Esophagus squamous epithelium (tissue), 5 donors: ENCODE results near the gene RNF207. TPM values are rescaled to one million over a fixed set of nuclear protein-coding genes. Genes with fewer than 3 reads are reported as not detected.

Source experiments
- DNase-seq: peaks from one replicate; lab custom pipeline; 2025; lab: John Stamatoyannopoulos, UW
- H3K27ac ChIP-seq, 4 donors: fragments of 200-600 bp; sonication (generic); one replicate each; pipeline ENCODE4 v1.5.1; 2016 to 2019; ENCODE audit warnings: mild to moderate bottlenecking in 1 of 4
- H3K27me3 ChIP-seq, 4 donors: fragments of 200-600 bp; sonication (generic); 1 replicate in 3 of 4; 2 replicates in 1 of 4; pipeline versions ENCODE4 v1.5.1 to v1.6.0; 2017 to 2021; ENCODE audit warnings: antibody characterized with exemption in 1 of 4
- H3K36me3 ChIP-seq, 3 donors: fragments of 200-600 bp; sonication (generic); one replicate each; pipeline ENCODE4 v1.5.1; 2016 to 2019
- H3K4me1 ChIP-seq, 3 donors: fragments of 200-600 bp; sonication (generic); one replicate each; pipeline ENCODE4 v1.5.1; 2017 to 2019
- H3K4me3 ChIP-seq, 4 donors: fragments of 200-600 bp; sonication (generic); 1 replicate in 3 of 4; 2 replicates in 1 of 4; pipeline ENCODE4 v1.5.1; 2016 to 2019; ENCODE audit warnings: mild to moderate bottlenecking in 2 of 4, moderate library complexity in 1 of 4
- H3K9me3 ChIP-seq, 3 donors: fragments of 200-600 bp; sonication (generic); one replicate each; pipeline ENCODE4 v1.5.1; 2016 to 2019
- POLR2A ChIP-seq, 4 donors: fragments of 450-650 bp; IDR thresholded peaks; one replicate each; pipeline ENCODE4 v1.6.1; 2017; ENCODE audit warnings: antibody characterized with exemption in 4 of 4, mild to moderate bottlenecking in 4 of 4, moderate library complexity in 3 of 4
- WGBS, 2 donors: methylation state at CpG; one replicate each; pipeline ENCODE4 v1.1.5; 2018; 5-methylcytosine and 5-hydroxymethylcytosine counted together
- intact Hi-C: fragments of 100-400 bp; cut with DNase I; formaldehyde crosslinking; loops from one replicate; pipeline ENCODE4 v1.15.0; 2022
- total RNA-seq, 4 donors: library from RNA; depleted of rRNA; stranded (reverse); fragments of >200 nt; gene quantifications; one replicate each; pipeline ENCODE4 v1.1.0, GENCODE V29; 2016
- TF ChIP-seq, protein P1 (sequence below), 6 experiments: fragments of 450-650 bp in 4 of 6; fragments of 200-600 bp in 2 of 6; sonication (generic) in 2 of 6; IDR thresholded peaks; one replicate each; pipeline ENCODE4 v1.5.1; 2016 to 2019; ENCODE audit warnings: antibody characterized with exemption in 6 of 6, mild to moderate bottlenecking in 4 of 6, moderate library complexity in 4 of 6
- donor health status: DM: yes; HTN: yes; CAD: no.

RNF207 gene
- total RNA-seq, 4 donors from 2014 or later, result 6.6 to 43.3 (median 23.3) TPM

DNA sequence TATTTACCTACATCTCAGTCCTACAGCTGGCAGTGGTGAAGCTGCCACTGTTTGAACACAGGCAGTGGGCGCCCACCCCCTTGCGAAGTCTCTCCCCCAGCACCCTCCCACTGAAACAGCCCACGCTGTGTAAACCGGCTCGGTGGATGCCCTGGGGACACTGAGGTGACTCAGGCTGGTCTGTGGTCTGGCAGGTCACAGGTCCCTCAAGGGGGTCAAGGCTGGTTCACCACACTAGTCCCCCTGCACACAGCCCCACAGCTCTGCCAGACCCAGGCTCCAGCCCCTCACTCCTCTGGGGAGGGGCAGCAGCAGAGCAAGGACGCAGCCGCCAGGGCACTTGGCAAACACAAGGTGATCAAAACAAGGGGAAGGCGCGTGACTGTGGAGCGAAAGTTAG is 33.4 kb upstream of the RNF207 start:
- intact Hi-C loops, result no loop called here
- no peaks in the 10 kb centered on the region for H3K36me3 ChIP-seq
- DNase-seq, result no peak
- no peak for TF ChIP-seq POLR2A (IDR thresholded peaks at IDR 0.05)
- TF ChIP-seq, protein P1, sequence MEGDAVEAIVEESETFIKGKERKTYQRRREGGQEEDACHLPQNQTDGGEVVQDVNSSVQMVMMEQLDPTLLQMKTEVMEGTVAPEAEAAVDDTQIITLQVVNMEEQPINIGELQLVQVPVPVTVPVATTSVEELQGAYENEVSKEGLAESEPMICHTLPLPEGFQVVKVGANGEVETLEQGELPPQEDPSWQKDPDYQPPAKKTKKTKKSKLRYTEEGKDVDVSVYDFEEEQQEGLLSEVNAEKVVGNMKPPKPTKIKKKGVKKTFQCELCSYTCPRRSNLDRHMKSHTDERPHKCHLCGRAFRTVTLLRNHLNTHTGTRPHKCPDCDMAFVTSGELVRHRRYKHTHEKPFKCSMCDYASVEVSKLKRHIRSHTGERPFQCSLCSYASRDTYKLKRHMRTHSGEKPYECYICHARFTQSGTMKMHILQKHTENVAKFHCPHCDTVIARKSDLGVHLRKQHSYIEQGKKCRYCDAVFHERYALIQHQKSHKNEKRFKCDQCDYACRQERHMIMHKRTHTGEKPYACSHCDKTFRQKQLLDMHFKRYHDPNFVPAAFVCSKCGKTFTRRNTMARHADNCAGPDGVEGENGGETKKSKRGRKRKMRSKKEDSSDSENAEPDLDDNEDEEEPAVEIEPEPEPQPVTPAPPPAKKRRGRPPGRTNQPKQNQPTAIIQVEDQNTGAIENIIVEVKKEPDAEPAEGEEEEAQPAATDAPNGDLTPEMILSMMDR (IDR thresholded peaks at IDR 0.05), result no peak
- no peak overlapping the region for H3K27ac ChIP-seq
- no peak overlapping the region for H3K4me3 ChIP-seq
- peaks cover 0 to 93% (median 1%) of the 10 kb centered on the region in 4 donors for H3K27me3 ChIP-seq
- no peaks in the 10 kb centered on the region for H3K9me3 ChIP-seq
- 70 to 73% methylated on average over 5 of the region's 10 CpGs for WGBS, 2 donors
- peaks cover 0 to 5% (median 0%) of the 10 kb centered on the region in 3 donors for H3K4me1 ChIP-seq

DNA sequence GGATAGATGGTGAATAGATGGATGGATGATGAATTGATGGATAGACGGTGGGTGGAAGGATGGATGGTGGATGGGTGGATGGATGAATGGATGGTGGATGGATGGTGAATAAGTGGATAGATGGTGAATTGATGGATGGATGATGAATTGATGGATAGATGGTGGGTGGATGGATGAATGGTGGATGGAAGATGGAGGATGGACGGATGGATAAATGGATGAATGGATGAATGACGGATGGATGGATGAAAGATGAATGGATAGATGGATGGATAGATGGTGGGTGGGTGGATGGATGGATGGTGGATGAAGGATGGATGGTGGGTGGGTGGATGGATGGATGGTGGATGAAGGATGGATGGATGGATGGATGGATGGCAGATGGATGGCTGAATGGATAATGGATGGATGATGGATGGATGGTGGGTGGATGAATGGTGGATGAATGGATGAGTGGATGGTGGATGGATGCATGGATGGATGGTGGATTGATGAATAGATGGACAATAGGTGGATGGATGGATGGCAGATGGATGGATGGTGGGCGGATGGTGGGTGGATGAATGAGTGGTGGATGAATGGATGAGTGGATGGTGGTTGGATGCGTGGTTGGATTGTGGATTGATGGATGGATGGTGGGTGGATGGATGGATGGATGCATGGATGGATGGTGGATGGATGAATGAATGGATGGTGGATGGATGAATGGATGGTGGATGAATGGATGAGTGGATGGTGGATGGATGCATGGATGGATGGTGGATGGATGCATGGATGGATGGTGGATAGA is 31.1 kb upstream of the RNF207 start:
- Histone ChIP-seq H3K27ac (no peak overlapping the region), H3K9me3 (no peaks in the 10 kb centered on the region), H3K4me3 (no peak overlapping the region), H3K4me1 (peaks cover 7 to 20% (median 14%) of the 10 kb centered on the region in 3 donors), H3K27me3 (peaks cover 3 to 93% (median 14%) of the 10 kb centered on the region in 4 donors), H3K36me3 (no peaks in the 10 kb centered on the region)
- intact Hi-C loops, result no loop called here
- TF ChIP-seq, protein P1 (IDR thresholded peaks at IDR 0.05), result no peak
- TF ChIP-seq POLR2A (IDR thresholded peaks at IDR 0.05), result no peak
- DNase-seq, result no peak
- WGBS, 2 donors, result 79 to 90% methylated on average over 5 of the region's 5 CpGs

DNA sequence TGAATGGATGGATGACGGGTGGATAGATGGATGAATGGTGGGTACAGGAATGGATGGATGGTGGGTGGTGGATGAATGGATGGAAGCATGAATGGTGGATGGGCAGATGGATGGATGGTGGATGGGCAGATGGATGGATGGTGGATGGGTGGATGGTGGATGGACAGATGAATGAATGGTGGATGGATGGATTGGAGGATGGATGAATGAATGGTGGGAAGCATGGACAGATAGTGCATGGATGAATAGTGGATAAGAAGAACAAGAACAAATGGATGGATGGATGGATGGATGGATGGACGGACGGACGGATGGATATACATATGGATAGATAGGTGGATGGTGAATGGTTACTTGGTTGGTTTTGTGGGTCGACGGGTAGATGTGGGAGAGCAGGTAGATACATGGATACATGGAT is 30.5 kb upstream of the RNF207 start:
- H3K9me3 ChIP-seq, result no peaks in the 10 kb centered on the region
- peaks cover 3 to 93% (median 14%) of the 10 kb centered on the region in 4 donors for H3K27me3 ChIP-seq
- no peaks in the 10 kb centered on the region for H3K36me3 ChIP-seq
- TF ChIP-seq POLR2A (IDR thresholded peaks at IDR 0.05), result no peak
- TF ChIP-seq, protein P1 (IDR thresholded peaks at IDR 0.05), result no peak
- H3K4me3 ChIP-seq, result no peak overlapping the region
- 90 to 94% methylated on average over 6 of the region's 6 CpGs for WGBS, 2 donors
- DNase-seq, result no peak
- H3K27ac ChIP-seq, result no peak overlapping the region
- intact Hi-C loops, result no loop called here
- H3K4me1 ChIP-seq, result peaks cover 7 to 26% (median 21%) of the 10 kb centered on the region in 3 donors

DNA sequence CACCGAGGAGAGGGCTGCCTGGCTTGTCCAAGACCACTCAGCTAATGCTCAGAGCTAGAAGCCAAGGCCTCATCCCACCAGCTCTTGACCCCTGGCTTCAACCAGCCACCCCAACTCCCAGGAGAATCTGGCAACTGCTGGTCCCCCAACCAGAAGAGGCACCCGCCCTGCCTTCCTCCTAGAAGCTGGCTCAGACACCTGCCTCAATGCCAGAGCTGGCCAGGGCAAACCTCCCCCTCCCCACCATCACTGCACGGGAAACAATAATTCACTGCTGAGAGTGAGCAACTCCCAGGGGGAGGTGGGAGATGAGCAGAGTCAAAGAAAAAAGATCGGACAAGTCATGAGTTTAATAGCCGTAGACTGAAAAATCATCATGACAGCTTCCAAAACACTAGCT is 29.1 kb upstream of the RNF207 start:
- intact Hi-C loops, result no loop called here
- TF ChIP-seq, protein P1 (IDR thresholded peaks at IDR 0.05), result no peak
- TF ChIP-seq POLR2A (IDR thresholded peaks at IDR 0.05), result no peak
- Histone ChIP-seq H3K36me3 (no peaks in the 10 kb centered on the region), H3K27ac (no peak overlapping the region), H3K4me3 (no peak overlapping the region), H3K4me1 (peaks cover 14 to 34% (median 31%) of the 10 kb centered on the region in 3 donors), H3K9me3 (no peaks in the 10 kb centered on the region), H3K27me3 (peaks cover 3 to 93% (median 14%) of the 10 kb centered on the region in 4 donors)
- DNase-seq, result no peak
- WGBS, 2 donors, result 73 to 92% methylated on average over 2 to 4 of the region's 5 CpGs

DNA sequence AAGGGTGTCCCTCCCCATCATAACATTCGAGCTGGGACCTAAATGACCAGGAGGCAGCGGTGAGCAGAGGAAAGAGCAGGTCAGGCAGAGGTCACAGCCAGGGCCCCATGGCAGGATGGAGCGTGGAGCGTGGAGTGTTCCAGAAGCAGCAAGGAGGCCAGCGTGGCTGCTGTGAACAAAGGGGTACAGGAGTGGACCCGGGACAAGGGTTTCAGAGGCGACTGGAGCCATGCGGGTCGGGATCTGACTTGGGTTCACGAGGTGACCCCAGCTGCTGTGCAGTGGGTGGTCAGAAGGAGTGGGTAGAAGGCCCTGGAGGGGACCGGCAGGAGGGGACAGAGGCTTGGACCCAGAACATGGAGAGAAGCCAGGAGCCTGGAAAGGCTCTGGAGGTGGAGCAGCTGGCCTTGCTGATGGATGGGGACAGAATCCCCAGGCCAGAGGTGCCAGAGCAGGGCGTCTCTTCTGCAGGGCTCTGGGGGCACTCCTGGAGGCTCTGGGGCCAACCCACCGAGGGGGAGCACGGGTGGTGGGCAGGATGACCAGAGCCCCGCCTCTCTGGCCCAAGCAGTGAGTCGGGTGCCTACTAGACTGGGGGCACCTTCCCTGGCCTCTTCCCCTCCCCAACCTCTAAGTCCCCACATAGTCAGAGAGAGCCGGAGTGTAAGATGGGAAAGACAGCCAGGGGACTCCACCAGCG is 28.1 kb upstream of the RNF207 start:
- intact Hi-C loops, result no loop called here
- 63 to 67% methylated on average over 10 to 16 of the region's 18 CpGs for WGBS, 2 donors
- Histone ChIP-seq H3K9me3 (no peaks in the 10 kb centered on the region), H3K27me3 (peaks cover 3 to 88% (median 14%) of the 10 kb centered on the region in 4 donors), H3K36me3 (no peaks in the 10 kb centered on the region), H3K4me3 (no peak overlapping the region), H3K27ac (no peak overlapping the region), H3K4me1 (peaks cover 14 to 37% (median 31%) of the 10 kb centered on the region in 3 donors)
- TF ChIP-seq, protein P1 (IDR thresholded peaks at IDR 0.05), result no peak
- no peak for TF ChIP-seq POLR2A (IDR thresholded peaks at IDR 0.05)
- no peak for DNase-seq
